ENCODE measurements around the gene CHD3.

DNA sequence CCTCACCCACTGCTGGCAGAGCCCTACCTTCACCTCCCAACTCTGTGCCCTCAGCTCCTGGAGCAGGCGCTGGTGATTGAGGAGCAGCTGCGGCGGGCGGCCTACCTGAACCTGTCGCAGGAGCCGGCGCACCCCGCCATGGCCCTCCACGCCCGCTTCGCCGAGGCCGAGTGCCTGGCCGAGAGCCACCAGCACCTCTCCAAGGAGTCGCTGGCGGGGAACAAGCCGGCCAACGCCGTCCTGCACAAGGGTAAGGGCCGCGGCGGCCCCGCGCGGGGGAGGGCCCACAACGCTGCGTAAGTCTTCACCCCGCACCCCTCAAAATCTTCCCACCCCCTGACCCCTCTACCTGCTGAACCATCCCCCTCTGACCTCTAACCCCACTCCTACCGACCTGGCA, 20.5 kb downstream of the CHD3 start:
- TF ChIP-seq, protein P1, sequence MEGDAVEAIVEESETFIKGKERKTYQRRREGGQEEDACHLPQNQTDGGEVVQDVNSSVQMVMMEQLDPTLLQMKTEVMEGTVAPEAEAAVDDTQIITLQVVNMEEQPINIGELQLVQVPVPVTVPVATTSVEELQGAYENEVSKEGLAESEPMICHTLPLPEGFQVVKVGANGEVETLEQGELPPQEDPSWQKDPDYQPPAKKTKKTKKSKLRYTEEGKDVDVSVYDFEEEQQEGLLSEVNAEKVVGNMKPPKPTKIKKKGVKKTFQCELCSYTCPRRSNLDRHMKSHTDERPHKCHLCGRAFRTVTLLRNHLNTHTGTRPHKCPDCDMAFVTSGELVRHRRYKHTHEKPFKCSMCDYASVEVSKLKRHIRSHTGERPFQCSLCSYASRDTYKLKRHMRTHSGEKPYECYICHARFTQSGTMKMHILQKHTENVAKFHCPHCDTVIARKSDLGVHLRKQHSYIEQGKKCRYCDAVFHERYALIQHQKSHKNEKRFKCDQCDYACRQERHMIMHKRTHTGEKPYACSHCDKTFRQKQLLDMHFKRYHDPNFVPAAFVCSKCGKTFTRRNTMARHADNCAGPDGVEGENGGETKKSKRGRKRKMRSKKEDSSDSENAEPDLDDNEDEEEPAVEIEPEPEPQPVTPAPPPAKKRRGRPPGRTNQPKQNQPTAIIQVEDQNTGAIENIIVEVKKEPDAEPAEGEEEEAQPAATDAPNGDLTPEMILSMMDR (IDR thresholded peaks at IDR 0.05): no peak
- TF ChIP-seq POLR2A (IDR thresholded peaks at IDR 0.05) (no peak), EP300 (IDR thresholded peaks at IDR 0.05) (no peak)

Data from tibial nerve (tissue), 4 donors.